Fibroblast of skin of left biceps (primary cell): ENCODE measurements around the gene PRKG1.

Experiments used
- DNase-seq, 2 experiments: peaks; one replicate each; pipeline ENCODE4 v3.0.0-alpha.2; 2013; ENCODE audit warnings: low read depth in 2 of 2

PRKG1 gene

DNA sequence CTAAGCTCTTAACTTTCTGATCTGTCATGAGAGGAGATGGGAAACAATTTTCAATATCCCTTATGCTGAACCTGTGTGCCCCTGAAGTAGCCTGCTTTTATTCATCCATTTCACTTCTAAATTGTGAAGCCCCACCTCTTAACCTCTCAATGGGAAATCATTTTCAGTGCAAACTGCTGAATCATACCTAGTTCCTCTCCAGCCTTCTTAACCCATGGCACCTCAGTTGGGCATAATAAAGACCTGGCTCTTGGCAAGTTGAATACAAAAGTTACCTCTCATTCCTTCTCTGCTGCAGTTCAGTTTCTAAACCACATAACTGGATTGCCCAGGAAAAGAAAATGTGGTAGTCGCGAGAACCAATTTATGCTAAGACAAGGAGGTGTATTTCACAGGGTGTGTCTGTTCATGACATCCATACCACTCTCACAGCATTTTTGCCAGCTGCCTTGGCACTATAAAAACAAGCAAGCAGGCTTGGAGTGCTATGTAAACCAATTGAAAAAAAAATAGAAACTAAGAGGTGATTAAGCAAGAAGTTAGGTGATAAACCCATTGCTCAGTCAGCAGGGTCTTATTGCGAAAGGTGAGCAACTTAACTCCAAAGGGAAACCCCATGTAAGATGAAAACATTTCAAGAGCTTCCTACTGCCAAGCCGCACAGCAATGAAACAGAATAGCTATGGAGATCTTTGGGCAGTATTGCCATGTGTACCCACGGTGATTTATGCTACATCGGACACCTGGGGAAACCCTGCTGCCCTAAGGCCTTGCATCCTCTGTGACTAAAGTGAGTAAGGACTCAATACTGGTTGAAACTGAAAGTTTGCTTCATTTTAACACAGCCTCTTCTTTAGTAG, 1182.8 kb downstream of the PRKG1 start:
- DNase-seq, result no peak

DNA sequence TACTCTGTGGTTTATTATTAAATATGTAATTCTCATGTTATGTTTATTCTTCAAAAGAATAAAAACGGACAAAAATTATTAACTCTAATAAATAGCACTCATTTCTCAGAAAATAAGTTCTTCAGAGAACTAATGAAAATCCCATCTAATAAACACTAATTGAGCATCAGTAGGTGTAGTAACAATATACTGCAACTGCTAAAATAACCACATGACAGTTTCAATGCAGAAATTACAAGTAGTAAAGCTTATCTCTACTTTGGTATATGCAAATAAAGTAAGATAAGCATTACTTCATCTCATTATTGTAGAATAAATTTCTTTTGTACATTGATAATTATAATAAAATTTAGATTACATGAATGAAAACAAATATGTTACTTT, 1183.4 kb downstream of the PRKG1 start:
- DNase-seq, result no peak

DNA sequence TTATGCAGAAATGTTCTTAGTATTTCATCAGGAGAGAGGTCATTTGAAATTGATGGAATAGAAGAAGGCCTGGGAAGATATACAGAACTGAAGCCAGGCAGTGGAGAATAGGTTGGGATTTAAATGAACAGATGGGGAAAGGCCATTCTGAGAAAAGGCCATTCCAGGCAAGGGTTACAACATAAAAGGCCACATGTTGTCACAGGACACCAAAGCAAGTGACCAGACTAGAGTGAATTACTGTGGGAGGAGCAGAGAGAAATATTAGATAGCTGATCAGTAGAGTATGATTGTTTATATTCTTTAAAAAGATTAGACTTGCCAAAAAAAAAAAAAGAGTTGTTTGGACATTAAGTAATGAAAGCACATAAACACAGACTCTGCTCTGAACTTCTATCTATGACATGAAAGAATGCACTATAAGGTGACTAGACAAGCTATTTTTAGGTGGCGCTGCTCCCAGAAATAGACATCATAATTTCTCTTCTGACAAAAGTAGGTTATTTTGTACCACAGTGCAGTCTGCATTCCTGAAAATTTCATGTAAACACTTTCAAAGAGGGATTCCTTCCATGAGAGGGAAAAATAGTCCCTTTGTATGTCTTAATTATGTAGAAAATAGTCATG, 1184.6 kb downstream of the PRKG1 start:
- DNase-seq, result no peak

DNA sequence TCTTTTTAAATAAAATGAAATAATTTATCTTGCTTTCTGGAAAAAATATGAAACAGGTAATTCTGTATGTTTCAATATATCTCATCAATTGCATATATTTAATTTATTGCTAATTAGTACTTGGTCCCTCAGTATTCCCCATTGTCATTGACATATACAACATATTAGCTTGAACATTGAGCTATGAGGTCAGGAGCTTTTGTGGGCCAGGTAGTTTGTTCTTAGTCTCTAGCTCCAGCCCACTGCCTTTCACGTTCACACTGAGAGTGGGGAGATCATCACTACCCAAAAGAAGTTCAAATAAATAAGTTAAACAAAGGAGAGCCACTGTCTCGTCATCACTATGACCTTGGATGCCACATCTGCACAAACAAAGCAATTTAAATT, 1185.1 kb downstream of the PRKG1 start:
- DNase-seq, result no peak

DNA sequence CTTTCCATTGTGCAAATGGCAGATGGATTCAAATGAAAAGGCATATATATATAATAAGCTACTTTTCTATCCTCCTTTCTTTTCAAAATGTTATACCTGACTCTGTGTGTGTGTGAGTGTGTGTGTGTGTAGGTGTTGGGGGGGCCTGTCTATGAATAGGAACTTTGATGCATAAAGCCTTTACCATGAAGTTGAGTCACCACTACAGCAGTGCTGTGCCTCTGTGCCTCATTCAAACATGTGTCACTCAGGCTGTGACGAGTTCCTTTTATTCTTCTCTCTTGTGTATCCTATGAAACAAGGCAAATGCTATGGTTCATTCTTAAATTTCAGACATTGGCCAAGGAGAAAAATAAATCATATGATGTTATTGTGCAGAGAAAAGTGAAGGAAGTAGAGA, 1187.1 kb downstream of the PRKG1 start:
- no peak for DNase-seq

DNA sequence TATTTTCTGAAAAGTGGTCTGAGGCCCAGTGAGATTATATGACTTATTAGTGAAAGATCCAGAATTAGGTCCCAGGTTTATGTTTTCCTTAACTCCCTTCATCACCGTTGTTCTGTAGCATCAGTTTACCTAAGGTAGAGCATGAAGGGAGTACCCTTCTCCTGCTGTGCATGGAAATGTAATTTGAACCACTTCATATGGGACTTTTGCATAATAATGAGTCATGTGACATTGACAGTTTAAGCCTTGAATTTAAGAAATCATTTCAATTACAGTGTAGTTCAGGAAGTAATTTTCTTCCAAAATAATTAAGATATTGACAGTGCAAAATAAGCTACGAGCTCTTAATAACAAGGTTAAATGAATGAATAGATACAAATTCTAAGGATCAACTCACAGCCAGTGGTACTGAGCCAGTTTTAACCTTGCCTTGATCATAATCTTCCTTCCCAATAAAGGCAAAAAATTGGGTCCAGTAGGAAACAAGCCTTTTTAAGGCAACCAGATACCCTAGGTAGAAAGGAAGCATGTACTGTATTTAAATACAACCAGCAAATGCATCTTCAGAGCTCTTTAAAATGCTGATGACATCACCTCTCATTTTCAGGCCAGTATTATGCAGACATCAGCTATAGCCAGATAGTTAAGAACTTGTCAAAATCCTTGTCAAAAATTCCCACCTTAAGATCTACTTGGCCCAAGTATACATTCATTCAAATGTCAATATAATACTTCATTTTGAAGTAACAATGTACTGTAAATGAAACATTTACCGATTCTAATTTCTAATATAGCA, 1191.0 kb downstream of the PRKG1 start:
- no peak for DNase-seq

DNA sequence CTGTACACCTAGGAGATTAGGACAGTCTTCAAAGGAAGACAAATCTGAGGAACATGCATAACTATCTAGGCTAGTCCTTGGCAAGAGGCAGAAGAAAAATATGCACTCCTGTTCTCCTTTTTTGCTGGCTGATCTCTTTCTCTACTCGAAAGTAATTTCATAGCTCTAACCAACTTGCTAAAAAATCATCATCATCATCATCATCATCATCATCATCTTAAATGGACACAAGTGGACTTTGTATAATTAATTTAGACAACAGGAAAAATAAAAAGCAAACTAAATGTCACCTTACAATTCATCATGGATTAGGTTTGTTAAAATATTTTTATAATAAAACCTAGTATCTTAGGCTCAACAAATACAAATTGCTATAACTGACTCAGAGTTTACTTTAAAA, 1192.6 kb downstream of the PRKG1 start:
- DNase-seq, result no peak

DNA sequence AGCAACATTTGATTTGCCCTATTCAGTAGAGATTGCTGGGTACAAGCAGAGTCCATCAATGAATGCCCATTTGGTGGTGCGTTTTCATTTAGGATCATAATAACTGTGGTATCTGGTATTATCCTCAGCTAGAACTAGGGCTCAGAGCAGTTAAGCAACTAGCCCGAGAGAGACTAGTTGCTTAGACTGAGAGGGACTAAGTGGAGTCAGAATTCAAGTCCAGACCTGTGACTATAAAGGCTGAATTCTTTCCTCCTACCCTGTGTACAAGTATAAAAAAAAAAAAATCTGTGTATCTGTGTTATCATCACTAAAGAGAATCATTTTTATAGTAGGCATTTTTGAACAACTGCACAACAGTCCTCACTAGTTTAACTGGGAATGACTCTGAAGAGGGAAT, 1194.5 kb downstream of the PRKG1 start:
- no peak for DNase-seq

DNA sequence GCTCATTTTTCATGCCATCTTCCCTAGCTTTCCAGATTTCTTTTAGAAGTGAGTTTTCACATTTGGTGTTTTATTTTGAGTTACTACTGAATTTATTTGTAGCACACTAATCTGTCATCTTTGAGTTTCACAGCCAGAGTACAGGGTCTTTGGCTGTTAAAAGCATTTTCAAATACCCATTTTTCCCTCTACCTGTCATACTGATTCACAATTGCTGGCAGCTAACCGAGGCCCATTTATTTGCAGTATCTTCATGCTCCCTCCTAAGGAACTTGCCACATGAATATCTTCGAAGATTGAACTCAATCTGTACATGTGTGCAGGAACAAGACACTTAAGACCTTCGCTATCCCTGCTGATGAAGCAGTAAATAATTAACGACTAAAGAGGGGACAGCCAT, 1194.9 kb downstream of the PRKG1 start:
- DNase-seq, result no peak

DNA sequence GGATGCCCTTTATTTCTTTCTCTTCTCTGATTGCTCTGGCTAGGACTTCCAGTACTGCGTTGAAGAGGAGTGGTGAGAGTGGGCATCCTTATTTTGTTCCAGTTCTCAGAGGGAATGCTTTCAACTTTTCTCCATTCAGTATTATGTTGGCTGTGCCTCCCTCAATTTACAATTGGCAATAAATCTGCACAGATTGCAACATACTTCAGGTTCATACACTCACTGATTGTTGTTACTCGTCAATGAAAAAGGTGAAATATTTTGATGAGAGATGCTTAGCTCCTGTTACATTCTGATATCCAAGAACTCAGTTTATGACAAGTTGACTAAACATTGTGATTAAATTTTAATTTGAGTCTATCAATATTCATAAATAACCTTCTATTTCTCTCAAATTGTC, 1201.9 kb downstream of the PRKG1 start:
- no peak for DNase-seq

DNA sequence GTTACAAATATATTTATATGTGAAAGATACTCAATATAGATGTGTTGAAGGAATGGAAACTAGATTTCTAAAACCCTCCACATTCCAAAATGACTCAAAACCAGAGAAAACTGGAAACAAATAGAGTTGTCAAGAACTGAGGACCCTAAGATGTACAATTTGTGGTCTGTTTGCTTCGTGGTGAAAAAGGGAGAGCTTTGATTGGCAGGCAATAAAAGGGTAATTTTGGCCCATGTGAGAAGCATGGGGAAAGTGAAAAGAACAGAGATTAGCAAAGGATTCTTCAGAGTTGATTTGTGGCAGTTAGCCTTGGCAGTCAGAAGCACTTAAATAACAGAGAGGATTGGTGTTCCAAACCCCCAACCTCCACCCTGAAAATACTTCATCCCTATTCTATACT, 1202.7 kb downstream of the PRKG1 start:
- DNase-seq, result no peak

DNA sequence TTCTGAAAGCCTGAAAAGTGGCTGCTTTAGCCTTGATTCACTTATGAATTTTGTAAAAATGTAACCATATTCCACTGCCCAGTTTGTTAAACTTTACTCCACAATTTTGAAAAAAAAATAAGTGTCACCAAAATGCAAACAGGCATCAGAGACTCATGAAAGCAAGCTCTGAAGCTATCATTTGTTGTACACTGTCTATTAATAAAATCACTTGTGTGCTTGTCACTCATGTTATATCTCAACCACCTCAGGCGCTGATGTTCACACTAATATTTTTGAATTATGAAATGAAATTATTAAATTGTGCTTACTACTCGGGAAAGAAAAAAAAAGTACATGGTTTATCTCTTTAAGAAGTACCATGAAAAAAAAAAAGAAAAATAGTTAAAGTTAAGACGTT, 1205.3 kb downstream of the PRKG1 start:
- DNase-seq, result no peak

DNA sequence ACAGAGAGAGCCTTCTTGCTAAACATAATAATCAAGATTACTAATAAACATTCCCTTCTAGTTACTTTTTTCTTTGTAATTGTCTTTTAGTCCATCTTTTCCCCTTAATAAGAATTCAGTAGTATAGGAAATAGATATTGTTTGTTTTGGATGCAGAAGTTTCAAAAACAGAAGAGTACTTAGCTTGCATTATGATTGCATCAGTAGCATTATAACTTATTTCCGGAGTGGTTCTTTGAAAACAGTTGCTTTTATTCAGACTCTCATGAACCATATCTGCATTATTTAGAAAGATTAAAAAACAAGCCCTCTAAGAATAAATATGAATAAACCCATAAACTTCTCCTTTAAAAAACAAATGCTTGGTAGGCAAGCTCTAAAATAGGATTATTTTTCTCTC, 1205.8 kb downstream of the PRKG1 start:
- DNase-seq, result no peak

DNA sequence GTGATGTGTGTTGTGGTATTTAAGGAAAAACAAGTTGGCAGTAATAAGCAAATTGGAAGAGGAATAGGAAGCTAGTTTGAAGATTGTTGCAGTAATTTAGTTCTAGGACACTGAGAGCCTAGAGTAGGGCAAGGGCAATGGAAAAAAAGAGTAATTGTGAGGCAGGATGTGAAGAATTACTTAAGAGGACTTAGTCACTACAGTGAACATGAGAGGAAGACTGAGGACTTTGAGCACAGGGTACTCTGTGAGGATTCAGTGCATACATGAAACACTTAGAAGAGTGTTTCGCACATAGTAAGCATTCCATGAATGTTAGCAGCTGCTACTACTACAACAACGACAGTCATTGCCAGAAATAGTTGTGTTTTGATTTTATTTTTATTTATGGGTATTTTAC, 1208.9 kb downstream of the PRKG1 start:
- DNase-seq, result no peak

DNA sequence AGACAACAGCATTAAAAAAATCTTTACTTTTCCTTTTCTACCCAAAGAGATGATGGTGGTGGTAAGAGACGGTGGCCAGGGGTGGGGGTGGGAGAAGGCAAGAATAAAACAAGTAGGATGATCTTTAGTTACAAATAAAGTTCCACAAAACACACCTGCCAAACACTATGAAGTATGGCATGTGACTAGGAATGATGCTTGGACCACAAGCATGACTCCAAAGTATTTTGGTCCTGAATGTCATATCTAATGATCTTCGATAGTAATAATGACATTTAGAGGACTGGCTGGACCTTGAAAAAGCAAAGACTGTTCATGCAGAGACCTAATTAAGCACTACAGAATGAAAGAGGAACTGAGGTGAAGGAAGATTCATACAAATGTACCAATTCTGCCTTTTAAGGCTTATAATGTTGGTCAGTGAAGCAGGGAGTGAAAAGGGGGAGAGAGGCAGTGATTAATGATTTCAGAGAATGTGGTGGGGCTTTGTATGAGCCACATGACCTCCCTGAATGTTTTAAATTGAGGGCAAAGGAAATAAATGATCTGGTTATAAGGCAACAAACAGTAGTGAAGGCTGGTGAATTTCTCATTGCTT, 1210.2 kb downstream of the PRKG1 start:
- DNase-seq, result no peak

DNA sequence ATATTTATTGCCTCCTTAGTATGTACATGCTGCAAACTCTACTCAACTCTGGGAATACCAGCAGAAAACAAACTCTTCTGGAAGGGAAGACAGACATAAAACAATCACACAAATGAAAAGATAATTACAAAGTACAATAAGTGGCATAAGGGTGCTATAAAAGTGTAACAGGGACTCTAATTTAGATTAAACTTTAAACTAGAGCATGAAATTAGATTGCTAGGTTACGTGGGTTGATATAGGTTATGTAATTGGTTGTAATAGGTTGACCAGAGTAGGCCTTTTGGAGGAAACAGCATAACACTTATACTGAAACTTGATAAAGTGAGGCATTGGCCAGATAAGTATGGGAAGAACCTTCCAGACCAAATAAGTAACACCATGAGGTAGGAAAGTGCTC, 1213.6 kb downstream of the PRKG1 start:
- no peak for DNase-seq

DNA sequence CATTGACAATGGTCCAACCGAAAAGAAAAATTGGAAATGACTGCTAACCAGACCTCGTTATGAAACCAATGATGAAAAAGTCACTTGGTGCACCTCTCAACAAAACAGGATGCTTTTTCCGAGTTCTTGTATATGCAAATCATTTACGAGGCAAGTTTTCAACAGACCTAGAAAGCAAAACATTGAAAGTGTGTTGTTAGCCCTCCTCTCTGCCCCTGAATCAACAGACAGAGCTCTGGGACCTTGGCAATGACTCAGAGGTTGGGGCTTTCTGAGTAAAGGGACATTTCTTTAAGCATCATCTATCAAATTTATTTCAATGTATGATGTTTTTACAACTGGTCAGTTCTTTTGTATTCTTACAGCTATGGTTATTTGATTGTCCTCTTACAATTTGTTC, 1223.5 kb downstream of the PRKG1 start:
- DNase-seq, result no peak

DNA sequence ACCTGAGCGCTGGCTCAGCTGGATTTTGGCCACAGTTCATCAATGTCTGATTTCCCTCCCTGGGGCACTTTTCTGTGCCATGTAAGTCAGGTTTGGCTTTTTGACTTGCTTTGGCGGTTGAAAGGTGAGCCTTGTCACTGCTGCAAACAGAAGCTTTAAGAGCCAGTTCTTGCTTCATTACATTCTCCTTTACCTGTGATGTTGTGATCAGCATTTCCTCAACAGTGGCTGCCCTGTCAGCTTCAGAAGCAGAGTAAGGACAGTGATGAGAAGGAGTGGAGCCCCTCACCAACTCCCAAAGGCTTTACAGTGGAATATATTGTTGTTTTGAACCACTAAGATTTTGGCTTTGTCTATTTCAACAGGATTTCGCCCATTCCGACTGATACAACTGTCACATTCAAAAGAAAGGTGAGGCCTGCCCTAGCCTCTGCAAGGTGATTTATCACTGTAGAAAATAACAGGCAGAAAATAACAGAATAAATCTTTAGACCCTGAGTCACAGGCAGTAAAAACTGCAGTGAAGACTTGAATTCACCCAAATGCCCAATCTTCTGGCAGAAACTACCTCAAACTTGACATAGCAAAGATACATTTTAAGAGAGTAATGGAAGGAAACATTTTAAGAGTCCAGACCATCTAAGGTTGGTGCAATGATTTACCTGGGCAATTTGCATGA, 1226.5 kb downstream of the PRKG1 start:
- no peak for DNase-seq

DNA sequence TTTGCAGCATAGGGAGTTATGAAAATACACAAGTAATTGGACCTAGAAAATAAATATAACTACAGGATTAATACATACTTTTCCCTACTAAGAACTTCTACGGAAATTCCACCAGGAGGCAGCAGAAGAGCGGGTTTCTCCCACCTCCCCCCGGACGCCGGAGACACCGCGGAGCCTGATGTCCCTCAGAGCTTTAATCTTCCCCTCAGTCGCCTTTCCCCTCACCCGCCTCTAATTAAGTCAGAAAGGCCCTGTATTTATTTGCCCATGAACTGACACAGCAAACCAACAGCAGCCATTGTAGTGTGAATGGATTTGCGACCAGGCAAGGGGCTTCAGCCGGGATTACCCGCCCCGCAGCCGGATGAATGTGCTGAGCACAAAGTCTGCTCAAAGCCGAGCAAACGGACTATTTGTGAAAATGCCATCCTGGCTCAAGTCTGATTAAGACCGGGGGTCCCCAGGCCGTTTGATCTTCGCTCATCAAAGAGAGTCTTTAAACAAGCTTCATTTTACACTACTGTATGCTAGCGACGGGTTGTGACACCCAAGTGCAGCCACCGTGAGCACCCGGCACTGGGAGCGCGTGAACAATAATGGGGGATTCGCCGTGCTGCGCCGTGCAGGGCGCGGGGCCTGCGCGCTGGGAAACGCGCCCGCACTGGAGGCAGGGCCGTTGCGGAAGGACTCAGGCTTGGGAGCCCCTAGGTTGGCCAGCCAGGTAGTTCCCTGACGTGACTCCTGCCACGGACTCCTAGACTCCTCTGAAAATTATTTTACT, 1234.2 kb downstream of the PRKG1 start:
- peak in 1 of 2 experiments; percentile 25 for DNase-seq

DNA sequence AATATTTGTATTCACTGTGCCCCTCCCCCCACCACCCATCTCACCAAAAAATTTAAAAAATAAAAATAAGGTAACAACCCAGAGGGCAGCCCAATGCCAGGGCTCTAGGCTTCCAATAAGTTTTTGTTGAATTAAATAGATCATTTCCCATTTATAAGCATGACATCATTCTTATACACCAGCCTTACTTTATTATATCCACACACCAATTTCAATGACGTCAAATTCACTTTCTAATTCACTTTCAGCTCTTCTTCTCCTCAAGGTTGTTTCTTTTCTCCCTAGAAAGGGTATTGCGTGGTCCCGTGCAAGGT, 1238.6 kb downstream of the PRKG1 start:
- DNase-seq, result no peak

DNA sequence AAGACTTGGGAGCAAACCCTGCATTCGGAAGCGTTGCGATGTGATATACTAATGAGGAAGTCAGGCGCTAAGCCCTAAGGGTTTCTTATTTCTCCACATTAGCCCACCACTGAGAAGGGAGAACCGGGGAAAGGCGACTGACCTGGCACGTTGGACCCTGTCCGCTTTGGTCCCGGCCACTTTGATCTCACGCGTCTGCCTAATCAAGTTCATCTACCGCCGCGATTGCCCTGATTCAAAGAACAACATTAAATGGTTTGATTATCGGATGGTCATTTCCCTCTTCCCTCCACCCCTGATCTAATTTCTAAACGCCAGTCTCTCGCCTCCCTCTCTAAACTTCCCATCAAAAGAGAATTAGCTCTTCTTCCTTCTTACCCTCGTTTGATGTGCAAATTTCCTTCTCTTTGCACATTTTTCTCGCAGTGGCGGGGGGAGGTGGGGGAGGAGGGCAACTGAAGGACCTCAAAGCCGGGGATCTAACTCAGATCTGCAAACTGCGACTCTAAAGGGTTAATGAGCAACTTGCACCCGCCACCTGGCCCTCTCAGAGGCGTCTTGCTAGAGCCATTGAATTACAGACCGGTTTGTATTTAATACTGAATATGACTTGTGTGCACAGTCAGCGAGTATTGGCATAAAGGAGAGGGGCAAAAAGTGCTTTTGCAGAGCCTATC, 1239.1 kb downstream of the PRKG1 start:
- DNase-seq, result no peak
